Fibroblast of gingiva (primary cell): ENCODE data around the gene SERTAD3.
A peak's percentile ranks its signal among the peaks of the same experiment; 100 is the strongest.
"Not testable (repeated sequence)": the region's sequence is repeated elsewhere in the genome, so short reads cannot be mapped to it uniquely, and the experiment has no call there.

Experiments used
- DNase-seq: peaks from one replicate; pipeline ENCODE4 v3.0.0-alpha.2; 2011; ENCODE audit warnings: low read depth

SERTAD3 gene

GRCh38 chr19:40457953-40458596 lies 13.9 kb upstream of the SERTAD3 start:
- DNase-seq = no peak

- DNase-seq = no peak
Observed at GRCh38 chr19:40457048-40457447, 12.9 kb upstream of the SERTAD3 start.

GRCh38 chr19:40453943-40454342 lies 9.8 kb upstream of the SERTAD3 start:
- peak; percentile 26 for DNase-seq

GRCh38 chr19:40453151-40453735 lies 9.1 kb upstream of the SERTAD3 start:
- no peak for DNase-seq

GRCh38 chr19:40452016-40452415 lies 7.9 kb upstream of the SERTAD3 start:
- no peak for DNase-seq

- DNase-seq = no peak
Observed at GRCh38 chr19:40450664-40451063, 6.5 kb upstream of the SERTAD3 start.

GRCh38 chr19:40449506-40449905 lies 5.4 kb upstream of the SERTAD3 start:
- no peak for DNase-seq

- no peak for DNase-seq
Observed at GRCh38 chr19:40446263-40446784, 2.2 kb upstream of the SERTAD3 start.

GRCh38 chr19:40445780-40446262 lies 1.7 kb upstream of the SERTAD3 start:
- DNase-seq = no peak

GRCh38 chr19:40444825-40445312 lies 734 bp upstream of the SERTAD3 start:
- DNase-seq = no peak

GRCh38 chr19:40443131-40443999 lies 770 bp downstream of the SERTAD3 start:
- DNase-seq = peak; percentile 100

- DNase-seq = no peak
Observed at GRCh38 chr19:40442328-40443130, 1.6 kb downstream of the SERTAD3 start.

GRCh38 chr19:40441719-40442253 lies 2.3 kb downstream of the SERTAD3 start:
- no peak for DNase-seq

GRCh38 chr19:40438284-40438683 lies 5.9 kb downstream of the SERTAD3 start:
- no peak for DNase-seq

- DNase-seq = peak; percentile 94
Observed at GRCh38 chr19:40433391-40434216, 10.5 kb downstream of the SERTAD3 start.

- not testable (repeated sequence) for DNase-seq
Observed at GRCh38 chr19:40432760-40433159, 11.4 kb downstream of the SERTAD3 start.

GRCh38 chr19:40431698-40432097 lies 12.4 kb downstream of the SERTAD3 start:
- DNase-seq = no peak

GRCh38 chr19:40430242-40430641 lies 13.9 kb downstream of the SERTAD3 start:
- not testable (repeated sequence) for DNase-seq

- DNase-seq = not testable (repeated sequence)
Observed at GRCh38 chr19:40428197-40428596, 15.9 kb downstream of the SERTAD3 start.
